ENCODE data around the gene NAA20.

Gene NAA20, protein sequence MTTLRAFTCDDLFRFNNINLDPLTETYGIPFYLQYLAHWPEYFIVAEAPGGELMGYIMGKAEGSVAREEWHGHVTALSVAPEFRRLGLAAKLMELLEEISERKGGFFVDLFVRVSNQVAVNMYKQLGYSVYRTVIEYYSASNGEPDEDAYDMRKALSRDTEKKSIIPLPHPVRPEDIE

DNA sequence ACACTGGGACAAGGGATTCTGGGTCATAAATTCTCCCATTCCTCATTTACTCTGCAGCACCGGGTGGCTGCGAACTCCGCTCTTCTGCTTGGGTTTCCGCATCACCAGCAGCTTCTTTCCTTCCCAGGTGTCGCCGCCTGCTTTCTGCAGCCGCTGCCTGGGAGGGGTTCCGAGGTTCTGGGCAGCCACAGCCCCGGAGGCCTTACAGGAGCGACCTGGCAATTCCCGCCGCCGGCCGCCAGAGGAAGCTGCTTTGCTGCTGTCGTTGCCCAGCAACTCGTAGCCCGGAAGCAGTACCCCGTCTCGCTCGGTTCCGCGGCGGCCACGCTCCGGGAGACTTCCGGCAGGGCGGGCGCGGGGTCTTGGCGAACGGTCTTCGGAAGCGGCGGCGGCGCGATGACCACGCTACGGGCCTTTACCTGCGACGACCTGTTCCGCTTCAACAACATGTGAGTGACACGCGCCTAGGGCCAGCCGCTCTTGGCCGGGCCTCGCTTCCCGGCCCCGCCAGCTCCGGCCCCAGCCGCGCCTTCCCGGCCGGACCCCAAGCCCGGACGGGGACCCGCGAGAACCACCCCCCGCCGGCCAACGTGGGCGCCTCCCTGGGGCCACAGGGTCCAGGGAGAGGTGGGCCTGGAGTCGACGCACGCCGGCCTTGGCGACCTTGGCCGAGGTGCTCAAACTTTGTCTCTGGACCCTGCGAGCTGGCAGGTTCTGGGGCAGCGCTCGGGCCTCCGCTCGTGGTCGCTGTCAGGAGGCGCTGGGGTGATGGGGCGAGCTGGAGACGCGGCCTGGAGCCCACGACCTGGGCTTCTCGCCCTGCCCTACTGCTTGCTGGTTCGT lies at the start of gene NAA20:
TSS of gene NAA20 (plus strand) at position 362 of the 843 bp plus-strand sequence. CDS start at position 397, 35 bp downstream.
- DNase-seq (ENCODE audit: low spot score) = peak; percentile 96
- TF ChIP-seq, protein P1, sequence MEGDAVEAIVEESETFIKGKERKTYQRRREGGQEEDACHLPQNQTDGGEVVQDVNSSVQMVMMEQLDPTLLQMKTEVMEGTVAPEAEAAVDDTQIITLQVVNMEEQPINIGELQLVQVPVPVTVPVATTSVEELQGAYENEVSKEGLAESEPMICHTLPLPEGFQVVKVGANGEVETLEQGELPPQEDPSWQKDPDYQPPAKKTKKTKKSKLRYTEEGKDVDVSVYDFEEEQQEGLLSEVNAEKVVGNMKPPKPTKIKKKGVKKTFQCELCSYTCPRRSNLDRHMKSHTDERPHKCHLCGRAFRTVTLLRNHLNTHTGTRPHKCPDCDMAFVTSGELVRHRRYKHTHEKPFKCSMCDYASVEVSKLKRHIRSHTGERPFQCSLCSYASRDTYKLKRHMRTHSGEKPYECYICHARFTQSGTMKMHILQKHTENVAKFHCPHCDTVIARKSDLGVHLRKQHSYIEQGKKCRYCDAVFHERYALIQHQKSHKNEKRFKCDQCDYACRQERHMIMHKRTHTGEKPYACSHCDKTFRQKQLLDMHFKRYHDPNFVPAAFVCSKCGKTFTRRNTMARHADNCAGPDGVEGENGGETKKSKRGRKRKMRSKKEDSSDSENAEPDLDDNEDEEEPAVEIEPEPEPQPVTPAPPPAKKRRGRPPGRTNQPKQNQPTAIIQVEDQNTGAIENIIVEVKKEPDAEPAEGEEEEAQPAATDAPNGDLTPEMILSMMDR (IDR thresholded peaks at IDR 0.05; ENCODE audit: extremely low read depth, missing control alignments) = peak; percentile 33

DNA sequence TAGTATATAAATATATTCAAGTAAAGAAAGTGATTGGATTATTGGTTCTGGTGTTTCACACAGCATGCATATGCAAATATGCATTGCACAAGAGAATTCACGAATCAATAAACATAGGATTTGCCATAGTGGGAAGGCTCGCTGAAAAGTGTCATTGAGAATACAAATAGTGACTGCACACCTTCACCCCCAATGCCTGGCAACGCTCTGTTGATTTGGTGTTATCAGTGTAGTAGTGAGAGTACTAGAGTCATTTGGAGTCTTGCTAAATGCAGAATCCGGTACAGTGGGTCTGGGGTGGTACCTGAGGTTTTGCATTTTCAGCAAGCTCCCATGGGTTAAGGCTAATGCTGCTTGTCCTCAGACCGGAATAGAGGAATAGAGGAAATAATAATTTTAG lies 49.7 kb upstream of the NAA20 start:
- TF ChIP-seq, protein P1 (IDR thresholded peaks at IDR 0.05; ENCODE audit: extremely low read depth, missing control alignments) = no peak
- no peak for DNase-seq (ENCODE audit: low spot score)

DNA sequence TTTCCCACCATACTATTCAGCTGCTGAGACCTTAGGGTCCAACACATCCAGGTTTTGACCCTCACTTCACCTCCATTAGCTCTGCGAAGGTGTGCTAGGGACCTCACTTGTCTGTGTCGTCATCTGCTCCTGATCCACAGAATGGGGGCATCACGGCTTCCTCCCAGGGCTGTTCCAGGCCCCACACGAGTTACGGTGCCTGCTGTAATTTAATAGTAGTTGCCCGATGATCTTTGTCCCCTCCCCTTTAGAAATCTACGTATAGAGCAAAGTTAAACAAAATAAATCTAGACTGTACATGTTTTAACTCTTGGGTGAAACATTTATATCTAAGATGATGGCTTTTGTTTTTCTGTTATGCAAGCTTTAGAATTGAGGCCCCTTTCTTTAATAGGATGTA lies 49.1 kb upstream of the NAA20 start:
- DNase-seq (ENCODE audit: low spot score) = no peak
- TF ChIP-seq, protein P1 (IDR thresholded peaks at IDR 0.05; ENCODE audit: extremely low read depth, missing control alignments) = no peak

DNA sequence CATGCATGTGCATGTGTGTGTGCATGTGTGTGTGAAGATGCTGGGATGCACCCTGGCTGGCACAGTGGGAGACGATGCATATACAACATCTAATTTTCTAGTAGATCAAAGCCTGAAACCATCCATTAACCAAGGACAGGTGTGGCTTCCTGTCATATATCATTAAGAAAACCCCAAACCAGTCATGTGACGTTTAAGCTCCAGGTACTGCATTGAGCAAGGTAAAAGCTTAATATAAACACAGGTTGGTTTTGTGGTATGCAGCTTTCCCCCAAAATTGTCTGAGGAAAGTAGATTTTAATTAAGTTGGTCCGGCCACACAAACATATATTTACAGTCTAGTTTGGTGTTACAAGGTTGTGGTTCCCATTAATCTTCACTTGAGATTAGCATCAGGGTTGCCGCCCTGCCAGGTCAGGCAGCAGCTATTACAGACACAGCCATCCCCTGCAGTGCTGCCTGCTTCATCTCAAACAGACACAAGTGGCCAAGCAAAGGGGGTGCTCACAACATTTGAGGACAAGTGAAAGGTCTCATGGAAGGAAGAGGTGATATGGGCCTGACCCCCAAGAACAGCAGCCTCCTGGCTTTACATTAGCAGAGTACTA lies 48.6 kb upstream of the NAA20 start:
- TF ChIP-seq, protein P1 (IDR thresholded peaks at IDR 0.05; ENCODE audit: extremely low read depth, missing control alignments) = no peak

DNA sequence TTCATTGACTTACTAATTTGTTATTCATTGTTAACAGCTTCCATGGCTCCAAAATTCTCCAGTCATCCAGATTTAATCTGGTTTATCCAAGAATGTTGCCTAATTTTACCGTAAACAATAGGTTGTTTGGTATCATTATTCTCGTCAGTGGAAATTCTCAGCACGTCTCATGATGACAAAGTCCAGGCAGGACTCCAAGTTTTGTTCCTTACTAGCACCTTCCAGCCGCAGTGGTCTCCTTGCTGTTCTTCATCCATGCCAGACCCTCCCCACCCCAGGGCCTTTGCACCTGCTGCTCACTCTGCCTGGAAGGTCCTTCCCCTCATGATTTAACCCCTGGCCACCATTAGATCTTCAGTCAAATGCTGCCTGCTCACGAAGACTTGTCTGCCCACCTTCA lies 48.1 kb upstream of the NAA20 start:
- TF ChIP-seq, protein P1 (IDR thresholded peaks at IDR 0.05; ENCODE audit: extremely low read depth, missing control alignments) = no peak
- DNase-seq (ENCODE audit: low spot score) = no peak

More for the DNA sequence above, 48.6 kb upstream of the NAA20 start:
- no peak for DNase-seq (ENCODE audit: low spot score)

DNA sequence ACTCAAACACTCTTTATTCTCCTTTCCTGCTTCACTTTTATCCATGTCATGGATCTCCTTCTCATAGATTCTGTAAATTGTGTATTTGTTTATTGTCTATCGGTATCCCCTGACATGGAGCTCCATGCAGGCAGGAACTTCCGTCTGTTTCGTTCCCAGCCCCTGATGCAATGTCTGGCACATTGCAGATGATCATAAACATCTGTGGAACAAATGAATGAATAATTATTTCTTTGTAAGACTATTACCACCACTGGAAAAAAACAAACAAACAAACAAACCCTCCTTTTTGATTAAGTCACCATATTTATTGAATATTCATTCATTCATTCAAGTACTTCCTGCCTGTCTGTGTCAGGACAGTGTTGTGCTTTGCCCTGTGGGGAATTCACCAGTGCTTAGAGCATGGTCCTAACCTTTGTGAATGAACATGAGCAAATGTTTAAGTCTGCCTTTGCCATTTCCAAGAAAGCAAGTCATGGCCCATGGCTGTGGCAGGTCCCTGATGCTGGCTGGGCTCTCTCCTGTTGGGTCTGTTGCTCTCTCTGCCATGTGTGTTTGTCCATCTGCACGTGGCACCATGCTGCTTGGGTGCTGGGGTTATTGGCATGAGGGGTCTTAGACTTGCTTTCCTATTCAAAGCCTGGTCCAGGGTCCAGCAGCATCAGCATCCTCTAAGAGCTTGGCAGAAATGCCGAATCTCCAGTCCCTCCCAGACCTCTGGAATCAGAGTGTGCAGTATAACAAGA lies 47.5 kb upstream of the NAA20 start:
- TF ChIP-seq, protein P1 (IDR thresholded peaks at IDR 0.05; ENCODE audit: extremely low read depth, missing control alignments) = no peak
- DNase-seq (ENCODE audit: low spot score) = no peak

All from GM20000 (cell line).